Amniotic epithelial cell (primary cell): ENCODE data around the gene TMEM218.
"Not testable (repeated sequence)": the region's sequence is repeated elsewhere in the genome, so short reads cannot be mapped to it uniquely, and the experiment has no call there.

Experiments
- DNase-seq: peaks from one replicate; pipeline ENCODE4 v3.0.0-alpha.2; 2010; ENCODE audit warnings: low read depth

The TMEM218 gene

GRCh38 chr11:125075900-125076317, 35.5 kb downstream of the TMEM218 start:
- peak; percentile 46 for DNase-seq

GRCh38 chr11:125075242-125075625, 36.2 kb downstream of the TMEM218 start:
- DNase-seq: no peak

GRCh38 chr11:125074511-125075241, 36.8 kb downstream of the TMEM218 start:
- DNase-seq: no peak

- DNase-seq: no peak
These were observed 37.6 kb downstream of the TMEM218 start for GRCh38 chr11:125073616-125074483.

GRCh38 chr11:125072961-125073590, 38.4 kb downstream of the TMEM218 start:
- DNase-seq: no peak

- DNase-seq: no peak
These were observed 39.0 kb downstream of the TMEM218 start for GRCh38 chr11:125072218-125072960.

GRCh38 chr11:125071846-125072217, 39.6 kb downstream of the TMEM218 start:
- DNase-seq: no peak

GRCh38 chr11:125071435-125071834, 40.0 kb downstream of the TMEM218 start:
- no peak for DNase-seq

GRCh38 chr11:125070699-125071254, 40.6 kb downstream of the TMEM218 start:
- DNase-seq: peak; percentile 87

- peak; percentile 45 for DNase-seq
These were observed 41.6 kb downstream of the TMEM218 start for GRCh38 chr11:125069796-125070195.

- peak; percentile 71 for DNase-seq
These were observed 42.4 kb downstream of the TMEM218 start for GRCh38 chr11:125069008-125069407.

- no peak for DNase-seq
These were observed 43.1 kb downstream of the TMEM218 start for GRCh38 chr11:125068368-125068767.

GRCh38 chr11:125064070-125064469, 47.4 kb downstream of the TMEM218 start:
- DNase-seq: no peak

- no peak for DNase-seq
These were observed 47.9 kb downstream of the TMEM218 start for GRCh38 chr11:125063429-125064043.

- DNase-seq: peak; percentile 35
These were observed 48.4 kb downstream of the TMEM218 start, which contains the start of gene SLC37A2 for GRCh38 chr11:125062931-125063428. Gene SLC37A2 (plus strand): TSS chr11:125063305. CDS start chr11:125063368, 63 bp downstream.

GRCh38 chr11:125062218-125062930, 49.1 kb downstream of the TMEM218 start:
- DNase-seq: no peak

- no peak for DNase-seq
These were observed 50.1 kb downstream of the TMEM218 start for GRCh38 chr11:125061281-125061680.

GRCh38 chr11:125057693-125058016, 53.8 kb downstream of the TMEM218 start:
- DNase-seq: no peak

GRCh38 chr11:125056931-125057692, 54.3 kb downstream of the TMEM218 start:
- no peak for DNase-seq

- DNase-seq: not testable (repeated sequence)
These were observed 55.3 kb downstream of the TMEM218 start for GRCh38 chr11:125056111-125056510.
